HG03066 (cell line): ENCODE results near the gene CA11.
"Not testable (repeated sequence)": the region's sequence is repeated elsewhere in the genome, so short reads cannot be mapped to it uniquely, and the experiment has no call there.

Experiments
- ATAC-seq: cut with Tn5 transposase; IDR thresholded peaks from one replicate; pipeline ENCODE4 v1.9.1; 2021; ENCODE audit warnings: low read depth; ENCODE audit not compliant: unreplicated experiment

The CA11 gene

DNA sequence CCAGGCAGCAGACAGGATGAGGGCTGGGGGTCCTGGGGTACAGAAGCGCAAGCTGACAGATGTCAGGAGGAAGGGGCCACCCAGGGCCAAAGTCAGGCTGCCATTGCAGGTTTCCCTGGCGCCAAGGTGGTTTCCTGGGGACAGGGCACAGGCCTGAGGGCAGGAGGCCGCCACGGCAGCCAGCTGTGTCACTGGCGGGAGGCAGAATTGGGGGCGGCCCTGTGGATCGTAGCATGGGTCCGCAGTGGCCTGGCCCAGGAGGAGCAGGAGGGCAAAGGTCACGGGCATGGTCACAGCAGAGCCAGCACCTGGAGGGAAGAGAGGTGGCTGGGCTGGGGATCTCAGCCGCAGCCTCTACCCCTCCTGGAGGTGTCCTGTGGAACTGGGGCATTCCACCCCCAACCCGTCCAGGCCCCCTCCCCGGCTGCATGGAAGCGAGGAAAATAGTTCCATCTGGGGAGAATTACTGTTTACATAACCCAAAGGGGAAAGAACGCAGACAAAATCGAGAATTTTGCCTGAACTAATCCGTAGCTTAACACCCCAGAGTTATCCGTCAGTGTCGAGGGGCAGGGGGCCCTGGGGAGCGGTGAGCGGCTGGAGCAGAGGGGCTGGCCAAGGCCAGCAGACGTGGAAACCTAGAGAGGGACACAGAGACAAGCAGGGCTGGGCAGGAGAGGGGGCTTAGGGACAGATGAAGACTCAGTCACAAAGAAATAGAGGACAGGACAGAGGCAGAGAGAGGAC, 24.9 kb upstream of the CA11 start:
- no peak for ATAC-seq

DNA sequence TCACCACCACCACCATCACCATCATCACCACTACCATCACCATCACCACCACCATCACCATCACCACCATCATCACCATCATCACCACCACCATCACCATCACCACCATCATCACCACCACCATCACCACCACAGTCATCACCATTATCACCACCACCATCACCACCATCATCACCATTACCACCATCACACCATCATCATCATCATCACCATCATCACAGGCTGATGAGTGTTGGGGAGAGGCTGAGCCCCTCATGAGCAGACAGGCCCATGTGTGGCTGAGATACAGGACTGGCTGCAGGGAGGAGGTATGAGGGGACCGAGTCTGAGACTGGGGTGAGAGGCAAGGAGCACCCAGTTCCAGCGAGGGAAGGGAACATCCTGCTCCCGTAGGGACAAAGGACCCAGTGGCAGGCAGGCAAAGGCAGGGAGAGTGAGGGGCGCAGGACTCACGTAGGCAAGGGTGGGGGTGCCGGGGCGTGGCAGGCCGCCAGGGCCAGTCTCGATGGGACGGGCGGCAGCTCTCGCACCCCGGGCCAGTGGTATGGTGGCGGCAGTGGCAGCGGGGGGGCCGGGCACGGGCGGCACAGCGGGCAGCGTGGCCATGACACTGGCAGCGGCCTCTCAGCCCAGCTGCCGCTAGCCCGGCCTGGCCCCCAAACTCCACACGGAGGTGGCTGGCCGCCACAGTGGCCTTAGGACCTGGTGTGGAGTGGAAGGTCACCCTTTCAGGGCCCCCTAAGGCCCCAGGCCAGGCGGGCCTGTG, 24.1 kb upstream of the CA11 start:
- no peak for ATAC-seq

DNA sequence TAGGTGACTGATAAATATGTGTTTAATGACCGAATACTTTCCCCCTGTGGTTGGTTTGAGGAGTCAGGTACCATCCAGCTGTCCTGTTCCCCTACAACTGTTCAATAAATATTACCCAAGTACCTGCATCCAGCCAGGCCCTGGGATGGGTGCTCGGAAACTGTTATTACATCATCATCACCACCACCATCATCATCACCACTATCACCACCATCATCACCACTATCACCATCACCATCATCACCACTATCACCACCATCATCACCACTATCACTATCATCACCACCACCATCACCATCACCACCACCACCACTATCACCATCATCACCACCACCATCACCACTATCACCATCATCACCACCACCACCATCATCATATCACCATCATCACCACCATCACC, 22.8 kb upstream of the CA11 start:
- ATAC-seq: no peak

DNA sequence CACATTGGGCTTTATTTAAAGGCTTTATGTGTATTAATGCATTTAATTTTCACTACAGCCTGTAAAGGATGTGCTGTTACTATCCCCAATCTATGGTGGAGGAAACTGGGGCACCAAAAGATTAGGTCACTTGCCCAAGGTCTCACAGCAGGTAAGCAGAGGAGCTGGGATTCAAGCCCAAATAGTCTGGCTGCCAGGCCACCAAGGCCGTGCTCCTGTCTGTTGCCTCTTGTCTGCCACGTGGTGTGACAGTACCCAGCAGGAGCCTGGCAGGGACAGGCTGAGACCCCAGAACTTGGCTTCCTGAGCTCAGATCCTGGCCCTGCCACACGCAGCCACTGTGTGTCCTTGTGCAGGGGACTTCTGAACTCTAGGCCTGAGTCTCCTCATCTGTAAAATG, 22.3 kb upstream of the CA11 start:
- ATAC-seq: no peak

DNA sequence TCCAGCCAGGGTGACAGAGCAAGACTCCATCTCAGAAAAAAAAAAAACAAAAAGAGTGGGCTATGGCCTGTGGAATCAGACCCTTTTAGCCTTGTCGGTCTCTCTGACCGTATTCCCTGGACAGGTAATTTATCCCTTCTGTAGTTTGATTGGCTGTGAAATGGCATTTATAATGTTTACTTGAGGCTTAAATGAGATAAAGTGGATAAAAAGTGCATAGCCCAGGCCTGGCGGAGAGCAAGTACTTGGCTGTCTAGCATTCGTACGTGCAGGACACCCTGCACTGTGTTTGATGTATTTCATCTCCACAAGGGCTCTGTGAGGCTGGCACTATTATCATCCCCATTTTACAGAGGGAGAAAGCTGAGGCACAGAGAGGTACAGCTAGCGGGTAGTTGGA, 19.8 kb upstream of the CA11 start:
- ATAC-seq: no peak

GRCh38 chr19:48664476-48664875, 18.5 kb upstream of the CA11 start:
- no peak for ATAC-seq

GRCh38 chr19:48663667-48664066, 17.7 kb upstream of the CA11 start:
- no peak for ATAC-seq

DNA sequence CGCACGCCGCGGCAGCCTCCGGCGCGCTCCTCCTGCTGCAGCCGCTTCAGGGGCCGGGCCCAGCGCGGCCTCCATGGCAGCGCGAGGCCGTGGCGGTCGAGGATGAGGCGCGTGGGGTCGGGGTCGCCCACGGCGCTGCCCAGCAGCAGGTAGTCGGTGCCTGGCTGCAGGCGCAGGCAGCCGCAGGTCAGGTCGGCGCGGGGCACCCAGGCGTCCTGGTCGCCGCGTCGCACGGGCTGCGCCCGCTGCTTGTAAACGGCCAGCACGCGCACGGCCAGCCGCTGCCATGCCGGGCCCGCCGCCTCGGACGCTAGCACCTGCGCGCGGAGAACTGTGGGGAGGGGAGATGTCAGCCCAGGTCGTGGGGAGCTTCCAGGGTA, 15.7 kb upstream of the CA11 start:
- ATAC-seq: no peak

DNA sequence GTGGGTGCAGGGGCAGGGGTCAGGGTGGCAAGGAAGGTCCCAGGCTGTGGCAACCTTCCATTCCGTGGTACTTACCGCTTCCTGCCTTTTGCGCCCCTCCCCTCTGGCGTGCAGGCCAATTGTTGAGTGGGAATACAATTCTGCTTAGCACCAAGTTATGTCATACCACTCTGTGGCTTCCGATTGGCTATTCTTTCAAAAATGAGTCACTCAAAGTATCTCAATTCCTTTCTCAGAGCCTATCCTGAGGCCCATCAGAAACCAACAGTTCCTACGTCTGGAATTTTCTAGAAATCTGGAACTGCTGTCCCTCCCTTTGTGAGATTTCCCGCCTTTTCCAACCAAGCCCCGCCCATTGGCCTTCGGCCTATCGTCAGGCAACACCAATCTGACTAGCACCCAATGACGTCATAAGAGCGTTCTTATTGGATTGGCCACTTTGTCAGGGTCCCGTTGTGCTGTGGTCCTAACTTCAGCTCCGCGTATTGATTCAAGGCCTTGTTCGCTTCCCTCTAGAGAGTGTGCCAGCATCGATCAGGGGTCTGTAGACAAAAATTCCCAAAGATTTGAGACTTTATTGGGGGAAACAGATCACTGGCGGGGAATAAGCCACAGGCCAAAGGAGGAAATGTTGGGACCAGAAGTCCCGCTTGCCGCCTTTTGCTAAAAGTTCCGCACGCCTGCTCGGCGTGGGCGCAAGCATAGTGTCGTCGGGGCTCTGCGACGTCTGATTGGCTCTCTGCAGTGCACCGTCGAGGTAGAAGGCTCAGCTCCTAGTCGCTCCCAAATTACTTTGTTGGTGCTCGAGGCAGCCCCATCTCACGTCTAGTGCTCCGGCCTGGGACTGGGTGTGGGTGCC, 15.1 kb upstream of the CA11 start:
- ATAC-seq: peak; percentile 81

- no peak for ATAC-seq
Measured at GRCh38 chr19:48659768-48660167, 13.8 kb upstream of the CA11 start.

- ATAC-seq: no peak
Measured at GRCh38 chr19:48658483-48658882, 12.5 kb upstream of the CA11 start.

DNA sequence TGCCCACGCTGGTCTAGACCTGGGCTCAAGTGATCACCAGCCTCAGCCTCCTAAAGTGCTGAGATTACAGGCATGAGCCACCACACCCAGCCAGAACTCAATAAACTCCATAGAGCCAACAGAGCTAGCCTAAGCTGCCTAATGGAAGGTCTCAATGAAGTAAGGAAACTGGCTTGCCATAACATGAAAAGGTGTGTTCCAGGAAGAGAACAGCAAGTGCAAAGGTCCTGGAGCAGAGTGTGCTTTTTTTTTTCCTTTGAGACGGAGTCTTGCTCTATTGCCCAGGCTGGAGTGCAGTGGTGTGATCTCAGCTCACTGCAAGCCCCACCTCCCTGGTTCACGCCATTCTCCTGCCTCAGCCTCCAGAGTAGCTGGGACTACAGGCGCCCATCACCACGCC, 11.8 kb upstream of the CA11 start:
- not testable (repeated sequence) for ATAC-seq

DNA sequence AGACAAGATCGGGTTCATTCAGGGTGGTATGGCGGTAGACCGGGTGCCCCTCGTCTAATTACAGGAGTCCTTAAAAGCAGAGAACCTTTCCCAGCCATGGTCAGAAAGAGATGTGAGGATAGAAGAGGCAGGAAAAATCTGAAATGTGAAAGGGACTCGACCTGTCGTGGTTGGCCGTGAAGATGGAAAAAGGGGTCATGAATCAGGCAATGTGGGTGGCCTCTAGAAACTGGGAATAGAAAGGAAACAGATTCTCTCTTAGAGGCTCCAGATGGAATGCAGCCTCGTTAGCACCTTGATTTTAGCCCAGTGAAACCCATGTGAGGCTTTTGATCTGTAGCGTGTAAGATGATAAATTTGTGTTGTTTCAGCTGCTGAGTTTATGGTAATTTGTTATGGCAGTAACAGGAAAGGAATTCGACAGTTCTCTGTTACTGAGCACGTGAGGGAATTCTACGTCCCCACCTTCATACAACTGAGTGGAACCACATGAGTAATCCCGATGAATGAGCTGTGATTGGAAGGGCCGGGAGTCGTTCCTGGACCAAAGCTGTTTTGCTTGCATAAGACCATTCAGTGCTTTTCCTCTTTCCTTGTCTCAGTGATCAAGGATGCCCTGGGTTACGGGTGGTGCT, 11.0 kb upstream of the CA11 start:
- ATAC-seq: no peak

- no peak for ATAC-seq
Measured at GRCh38 chr19:48654299-48655059, 8.5 kb upstream of the CA11 start.

- ATAC-seq: no peak
Measured at GRCh38 chr19:48651683-48652048, 5.7 kb upstream of the CA11 start.

DNA sequence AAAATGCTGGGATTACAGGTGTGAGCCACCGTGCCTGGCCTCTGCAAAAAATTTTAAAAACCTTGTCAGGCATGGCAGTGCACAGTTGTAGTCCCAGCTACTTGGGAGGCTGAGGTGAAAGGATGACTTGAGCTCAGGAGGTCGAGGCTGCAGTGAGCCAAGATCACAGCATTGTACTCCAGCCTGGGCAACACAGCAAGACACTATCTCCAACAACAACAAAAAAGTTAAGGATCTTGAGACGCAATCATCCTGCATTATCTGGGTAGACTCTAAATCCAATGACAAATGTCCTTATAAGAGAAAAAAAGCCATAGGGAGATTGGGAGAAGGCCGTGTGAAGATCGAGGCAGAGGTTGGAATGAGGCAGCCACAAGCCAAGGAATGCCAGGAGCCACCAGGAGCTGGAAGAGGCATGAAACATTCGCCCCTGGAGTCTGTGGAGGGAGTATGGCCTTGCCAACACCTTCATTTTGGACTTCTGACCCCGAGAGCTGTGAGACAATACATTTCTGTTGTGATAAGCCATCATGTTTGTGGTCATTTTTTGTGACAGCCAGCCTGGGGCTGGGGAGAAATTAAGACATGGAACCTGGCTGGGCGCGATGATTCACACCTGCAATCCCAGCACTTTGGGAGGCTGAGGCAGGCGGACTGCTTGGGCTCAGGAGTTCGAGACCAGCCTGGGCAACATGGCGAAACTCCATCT, 5.1 kb upstream of the CA11 start:
- ATAC-seq: no peak

DNA sequence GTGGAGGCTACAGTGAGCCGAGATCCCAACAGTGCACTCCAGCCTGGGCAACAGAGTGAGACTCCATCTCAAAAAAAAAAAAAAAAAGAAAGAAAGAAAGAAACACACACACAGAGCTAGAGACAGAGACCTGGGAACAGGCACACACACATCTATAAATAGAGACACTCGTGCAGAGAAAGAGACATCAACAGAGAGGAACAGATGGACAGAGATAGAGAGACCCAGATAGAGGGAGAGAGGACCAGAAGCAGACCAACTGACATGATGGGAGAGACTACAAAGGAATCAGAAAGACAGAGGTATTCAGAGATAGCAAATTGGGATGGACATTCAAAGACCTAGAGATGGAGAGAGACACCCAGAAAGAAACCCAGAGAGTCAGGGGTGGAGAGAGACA, 2.1 kb upstream of the CA11 start:
- ATAC-seq: no peak

DNA sequence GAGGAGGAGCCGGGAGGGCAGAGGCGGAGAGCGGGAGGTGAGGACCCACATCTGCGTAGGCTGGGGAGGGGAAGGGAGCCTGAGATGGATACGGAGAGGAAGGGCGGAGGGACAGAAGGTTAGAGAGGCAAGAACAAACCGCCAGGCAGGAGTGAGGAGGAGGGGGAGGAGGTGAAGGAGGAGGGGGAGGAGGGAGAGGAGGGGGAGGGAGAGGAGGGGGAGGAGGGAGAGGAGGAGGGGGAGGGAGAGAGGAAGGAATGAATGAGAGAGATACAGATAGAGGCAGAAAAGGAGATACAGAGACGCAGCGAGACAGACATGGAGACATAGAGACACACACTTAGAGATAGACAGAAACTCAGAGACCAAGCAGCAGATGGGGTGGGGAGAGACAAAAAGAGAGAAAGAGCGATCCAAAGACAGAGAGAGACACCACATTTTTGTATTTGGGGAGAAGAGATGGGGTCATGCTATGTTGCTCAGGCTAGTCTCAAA, 782 bp upstream of the CA11 start:
- no peak for ATAC-seq

DNA sequence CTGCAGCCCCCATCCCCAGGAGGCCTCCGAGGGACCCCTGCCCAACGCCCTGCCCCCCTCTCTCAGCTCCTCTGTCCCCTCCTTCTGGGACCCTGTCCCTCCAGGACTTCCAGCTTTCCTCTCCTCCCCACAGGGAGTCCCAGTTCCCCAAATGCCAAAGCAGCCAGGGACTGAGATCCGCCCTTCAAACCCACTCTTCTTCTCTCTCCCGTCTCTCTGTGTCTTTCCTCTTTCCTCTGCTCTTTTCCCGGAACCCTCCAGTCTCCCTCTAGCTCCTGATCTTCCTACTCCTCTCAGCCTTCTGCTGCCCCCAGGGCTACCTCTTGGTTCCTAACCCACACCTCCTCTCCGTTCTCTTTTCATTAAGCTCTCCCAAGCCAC, 377 bp downstream of the CA11 start:
- no peak for ATAC-seq
